ENCODE results near the gene HPS6.

- TF ChIP-seq CTCF (conservative IDR thresholded peaks at IDR 0.05 in 1 of 2, IDR thresholded peaks at IDR 0.05 in 1 of 2; ENCODE audit: extremely low read depth in 1 of 2, insufficient read depth in 1 of 2, low read depth in 1 of 2, low read length in 2 of 2) (no peak), EZH2 (IDR thresholded peaks at IDR 0.05; ENCODE audit: borderline replicate concordance, low read length) (no peak)
These were observed 18.4 kb downstream of the HPS6 start for GRCh38 chr10:102083541-102083940.

All from mammary epithelial cell (primary cell).